Endodermal cell (in vitro differentiated cells): ENCODE results near the gene GPR137C. TPM values are rescaled to one million over a fixed set of nuclear protein-coding genes. Genes with fewer than 3 reads are reported as not detected.

Experiments
- DNase-seq: peaks from one replicate; pipeline ENCODE4 v3.0.0-alpha.2; 2017
- H3K27ac ChIP-seq: 2 replicates; pipeline ENCODE4 v1.5.1; 2013; ENCODE audit warnings: mild to moderate bottlenecking, low read depth, low read length, moderate library complexity
- H3K27me3 ChIP-seq: 2 replicates; pipeline ENCODE4 v1.6.1; 2013; ENCODE audit warnings: mild to moderate bottlenecking, low read length, moderate library complexity; ENCODE audit not compliant: insufficient read depth, control insufficient read depth, poor library complexity, severe bottlenecking
- H3K36me3 ChIP-seq: 2 replicates; pipeline ENCODE4 v1.7.0; 2013; ENCODE audit warnings: mild to moderate bottlenecking, low read length, moderate library complexity; ENCODE audit not compliant: control insufficient read depth, insufficient read depth
- H3K4me1 ChIP-seq: one replicate; pipeline ENCODE4 v1.7.0; 2013; ENCODE audit warnings: low read length; ENCODE audit not compliant: control insufficient read depth, insufficient read depth
- H3K4me3 ChIP-seq: 2 replicates; pipeline ENCODE4 v1.5.1; 2013; ENCODE audit warnings: mild to moderate bottlenecking, low read length, moderate library complexity
- H3K9ac ChIP-seq: 2 replicates; pipeline ENCODE4 v1.6.1; 2013; ENCODE audit warnings: mild to moderate bottlenecking, low read length, moderate library complexity; ENCODE audit not compliant: poor library complexity, severe bottlenecking; ENCODE audit errors: extremely low read depth
- H3K9me3 ChIP-seq: 2 replicates; pipeline ENCODE4 v1.6.1; 2013; ENCODE audit warnings: mild to moderate bottlenecking, low read length, moderate library complexity; ENCODE audit not compliant: control insufficient read depth
- H3K27ac Mint-ChIP-seq: 2 replicates; pipeline ENCODE4 v1.8.0; 2020; ENCODE audit warnings: mixed read lengths
- H3K27me3 Mint-ChIP-seq: 2 replicates; pipeline ENCODE4 v1.8.0; 2021; ENCODE audit warnings: mild to moderate bottlenecking, mixed read lengths; ENCODE audit not compliant: insufficient read depth
- H3K36me3 Mint-ChIP-seq: 2 replicates; pipeline ENCODE4 v1.8.0; 2020; ENCODE audit warnings: low read depth, mixed read lengths
- H3K4me1 Mint-ChIP-seq: 2 replicates; pipeline ENCODE4 v1.8.0; 2020; ENCODE audit warnings: mixed read lengths
- H3K4me3 Mint-ChIP-seq: 2 replicates; pipeline ENCODE4 v1.8.0; 2020; ENCODE audit warnings: mild to moderate bottlenecking, moderate library complexity, mixed read lengths
- H3K9me3 Mint-ChIP-seq: 2 replicates; pipeline ENCODE4 v1.8.0; 2020; ENCODE audit warnings: mild to moderate bottlenecking, mixed read lengths
- WGBS, 2 experiments: methylation state at CpG; one replicate each; pipeline versions ENCODE4 v1.1.5 to v1.1.7; 2013; ENCODE audit warnings: missing lambda C conversion rate in 2 of 2, mixed read lengths in 1 of 2; ENCODE audit not compliant: insufficient coverage in 1 of 2, insufficient read length in 1 of 2; 5-methylcytosine and 5-hydroxymethylcytosine counted together
- total RNA-seq, 2 donors: library from RNA; stranded (reverse); fragmentation: NEBNext Ultra II Directional in 1 of 2; extraction: Animal tissue kit (Norgen Biotek cat#: 25700) in 1 of 2; gene quantifications; 2 replicates in 1 of 2; 3 replicates in 1 of 2; pipeline ENCODE4 v1.2.1, GENCODE V29; 2021
- TF ChIP-seq, protein P1 (sequence below): fragments of 200-600 bp; sonication (generic); conservative IDR thresholded peaks from 2 replicates; pipeline ENCODE4 v1.5.0; 2021; ENCODE audit warnings: antibody characterized with exemption, mild to moderate bottlenecking

The GPR137C gene
- total RNA-seq, 2 donors from 2014 or later = 8.8 to 9.3 TPM

DNA sequence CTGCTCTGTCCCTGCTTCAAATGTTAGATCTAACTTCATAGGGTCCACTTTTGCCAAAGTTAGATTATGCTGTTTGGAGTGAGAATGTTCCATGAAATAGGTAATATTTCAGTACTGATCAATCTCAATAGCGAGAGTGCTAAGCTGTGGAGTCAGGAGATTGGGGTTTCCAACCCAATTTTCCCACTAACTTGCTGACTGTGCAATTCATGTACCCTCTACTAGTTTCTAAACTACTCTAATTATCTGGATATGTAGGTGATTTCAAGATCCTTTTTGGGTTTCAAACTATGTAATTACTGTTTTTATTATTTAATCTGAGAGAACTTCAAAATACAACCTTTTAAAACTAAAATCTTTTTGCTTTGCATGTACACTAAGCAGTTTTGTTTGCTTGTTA, 45.9 kb downstream of the GPR137C start:
- Mint-ChIP-seq H3K4me3 (no peak overlapping the region), H3K9me3 (peaks cover 24% of the 10 kb centered on the region), H3K27me3 (no peaks in the 10 kb centered on the region), H3K4me1 (peaks cover 2% of the 10 kb centered on the region), H3K36me3 (peaks cover 12% of the 10 kb centered on the region), H3K27ac (no peak overlapping the region)
- WGBS, 2 experiments = 100% methylated on average over 1 of the region's 1 CpG; no CpG with 5 or more reads in 1 of the 2 experiments
- TF ChIP-seq, protein P1, sequence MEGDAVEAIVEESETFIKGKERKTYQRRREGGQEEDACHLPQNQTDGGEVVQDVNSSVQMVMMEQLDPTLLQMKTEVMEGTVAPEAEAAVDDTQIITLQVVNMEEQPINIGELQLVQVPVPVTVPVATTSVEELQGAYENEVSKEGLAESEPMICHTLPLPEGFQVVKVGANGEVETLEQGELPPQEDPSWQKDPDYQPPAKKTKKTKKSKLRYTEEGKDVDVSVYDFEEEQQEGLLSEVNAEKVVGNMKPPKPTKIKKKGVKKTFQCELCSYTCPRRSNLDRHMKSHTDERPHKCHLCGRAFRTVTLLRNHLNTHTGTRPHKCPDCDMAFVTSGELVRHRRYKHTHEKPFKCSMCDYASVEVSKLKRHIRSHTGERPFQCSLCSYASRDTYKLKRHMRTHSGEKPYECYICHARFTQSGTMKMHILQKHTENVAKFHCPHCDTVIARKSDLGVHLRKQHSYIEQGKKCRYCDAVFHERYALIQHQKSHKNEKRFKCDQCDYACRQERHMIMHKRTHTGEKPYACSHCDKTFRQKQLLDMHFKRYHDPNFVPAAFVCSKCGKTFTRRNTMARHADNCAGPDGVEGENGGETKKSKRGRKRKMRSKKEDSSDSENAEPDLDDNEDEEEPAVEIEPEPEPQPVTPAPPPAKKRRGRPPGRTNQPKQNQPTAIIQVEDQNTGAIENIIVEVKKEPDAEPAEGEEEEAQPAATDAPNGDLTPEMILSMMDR = no peak
- no peak for DNase-seq
- no peaks in the 10 kb centered on the region for H3K4me1 ChIP-seq
- no peak overlapping the region for H3K27ac ChIP-seq
- H3K9ac ChIP-seq = no peak overlapping the region
- H3K9me3 ChIP-seq = no peaks in the 10 kb centered on the region
- no peaks in the 10 kb centered on the region for H3K27me3 ChIP-seq
- no peak overlapping the region for H3K4me3 ChIP-seq
- no peaks in the 10 kb centered on the region for H3K36me3 ChIP-seq

DNA sequence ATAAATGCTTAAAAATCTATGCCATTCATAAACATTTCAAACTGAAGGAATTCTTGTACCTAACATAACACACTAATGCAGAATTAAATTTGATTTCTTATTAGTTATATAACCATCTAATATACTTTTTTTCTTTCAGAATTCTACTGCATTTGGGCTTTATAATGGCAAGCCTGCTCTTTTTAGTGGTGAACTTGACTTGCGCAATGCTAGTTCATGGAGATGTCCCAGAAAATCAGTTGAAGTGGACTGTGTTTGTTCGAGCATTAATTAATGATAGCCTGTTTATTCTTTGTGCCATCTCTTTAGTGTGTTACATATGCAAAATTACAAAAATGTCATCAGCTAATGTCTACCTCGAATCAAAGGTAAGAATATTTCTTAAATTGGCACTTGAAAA, 47.3 kb downstream of the GPR137C start:
- H3K27ac Mint-ChIP-seq = no peak overlapping the region
- WGBS, 2 experiments = 90 to 100% methylated on average over 1 to 2 of the region's 3 CpGs
- H3K4me3 Mint-ChIP-seq = no peak overlapping the region

DNA sequence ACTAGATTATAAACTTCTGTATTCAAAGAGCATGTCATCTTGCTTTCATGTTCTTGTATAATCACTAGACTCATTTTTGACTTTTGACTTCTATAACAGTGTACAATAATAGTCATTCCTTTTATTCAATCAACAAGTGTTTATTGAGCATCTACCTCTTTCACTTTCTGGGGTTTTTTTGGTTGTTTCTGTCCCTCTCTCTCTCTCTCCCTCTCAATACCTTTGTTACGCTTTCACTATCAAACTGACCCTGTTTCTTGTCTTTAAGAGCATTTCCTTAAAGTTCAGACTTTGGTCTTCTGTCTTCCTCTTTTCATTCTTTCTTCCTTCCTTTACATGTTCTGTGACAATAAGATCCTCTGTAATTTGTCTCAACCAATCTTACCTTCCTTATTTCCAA, 49.5 kb downstream of the GPR137C start:
- Mint-ChIP-seq H3K36me3 (peaks cover 13% of the 10 kb centered on the region), H3K27ac (no peak overlapping the region), H3K9me3 (peaks cover 19% of the 10 kb centered on the region), H3K4me1 (no peaks in the 10 kb centered on the region), H3K4me3 (no peak overlapping the region), H3K27me3 (no peaks in the 10 kb centered on the region)
- no peak overlapping the region for H3K27ac ChIP-seq
- no peaks in the 10 kb centered on the region for H3K4me1 ChIP-seq
- no peak for DNase-seq
- H3K27me3 ChIP-seq = no peaks in the 10 kb centered on the region
- H3K36me3 ChIP-seq = no peaks in the 10 kb centered on the region
- peaks cover 10% of the 10 kb centered on the region for H3K9me3 ChIP-seq
- WGBS, 2 experiments = 86 to 88% methylated on average over 1 of the region's 1 CpG
- no peak overlapping the region for H3K4me3 ChIP-seq
- TF ChIP-seq, protein P1 = no peak
- H3K9ac ChIP-seq = no peak overlapping the region

More for the DNA sequence above, 47.3 kb downstream of the GPR137C start:
- H3K9ac ChIP-seq = no peak overlapping the region
- H3K27me3 ChIP-seq = no peaks in the 10 kb centered on the region
- H3K27me3 Mint-ChIP-seq = no peaks in the 10 kb centered on the region
- H3K4me1 ChIP-seq = no peaks in the 10 kb centered on the region
- DNase-seq = no peak
- H3K4me3 ChIP-seq = no peak overlapping the region
- no peak overlapping the region for H3K27ac ChIP-seq
- H3K36me3 ChIP-seq = no peaks in the 10 kb centered on the region
- peaks cover 2% of the 10 kb centered on the region for H3K4me1 Mint-ChIP-seq
- peaks cover 4% of the 10 kb centered on the region for H3K9me3 ChIP-seq
- peaks cover 23% of the 10 kb centered on the region for H3K9me3 Mint-ChIP-seq
- H3K36me3 Mint-ChIP-seq = peaks cover 17% of the 10 kb centered on the region
- TF ChIP-seq, protein P1 = no peak
